Osteoblast (primary cell): Measurements from ENCODE around the gene UNC13C. TPM values are rescaled to one million over a fixed set of nuclear protein-coding genes. Genes with fewer than 3 reads are reported as not detected.

Experiments used
- DNase-seq: peaks from one replicate; pipeline ENCODE4 v3.0.0; 2011; ENCODE audit warnings: low spot score, mixed read lengths; ENCODE audit not compliant: insufficient read length; ENCODE audit errors: missing footprints
- H2AFZ ChIP-seq: 2 replicates; pipeline ENCODE4 v1.6.0; 2011; ENCODE audit warnings: mild to moderate bottlenecking, low read length
- H3K27ac ChIP-seq: 2 replicates; pipeline ENCODE4 v1.5.1; 2011; ENCODE audit warnings: mild to moderate bottlenecking, low read depth, low read length, moderate library complexity
- H3K27me3 ChIP-seq: 2 replicates; pipeline ENCODE4 v1.6.0; 2012; ENCODE audit warnings: mild to moderate bottlenecking, control low read depth, inconsistent platforms, low read length, moderate library complexity; ENCODE audit not compliant: insufficient read depth
- H3K36me3 ChIP-seq: 2 replicates; pipeline ENCODE4 v1.5.1; 2011; ENCODE audit warnings: mild to moderate bottlenecking, low read length, control low read depth, moderate library complexity; ENCODE audit not compliant: insufficient read depth
- H3K4me1 ChIP-seq: 2 replicates; pipeline ENCODE4 v1.5.1; 2011; ENCODE audit warnings: mild to moderate bottlenecking, low read length, control low read depth, moderate library complexity; ENCODE audit not compliant: insufficient read depth
- H3K4me2 ChIP-seq: 2 replicates; pipeline ENCODE4 v1.6.0; 2011; ENCODE audit warnings: mild to moderate bottlenecking, low read length; ENCODE audit not compliant: insufficient read depth
- H3K4me3 ChIP-seq: fragments of 200-600 bp; sonication (generic); 3 replicates; pipeline ENCODE4 v1.5.1; 2012; ENCODE audit warnings: mild to moderate bottlenecking, low read length, inconsistent platforms; ENCODE audit not compliant: insufficient read depth
- H3K79me2 ChIP-seq: 2 replicates; pipeline ENCODE4 v1.6.0; 2012; ENCODE audit warnings: mild to moderate bottlenecking, low read length, control low read depth, inconsistent platforms; ENCODE audit not compliant: insufficient read depth
- H3K9me3 ChIP-seq: 2 replicates; pipeline ENCODE4 v1.5.1; 2011; ENCODE audit warnings: low read depth, low read length, control low read depth
- H4K20me1 ChIP-seq: 2 replicates; pipeline ENCODE4 v1.6.0; 2012; ENCODE audit warnings: mild to moderate bottlenecking, low read length, control low read depth; ENCODE audit not compliant: insufficient read depth
- CTCF ChIP-seq: IDR thresholded peaks from 2 replicates; pipeline ENCODE4 v1.5.1; 2011; ENCODE audit warnings: mild to moderate bottlenecking, low read depth, low read length, moderate library complexity; ENCODE audit errors: extremely low read depth
- total RNA-seq: library from RNA; depleted of rRNA; stranded (reverse); fragments of >200 nt; gene quantifications from 2 replicates; pipeline ENCODE4 v1.2.3, GENCODE V29; 2012

Gene UNC13C
- total RNA-seq, 1 donor = not detected

- no peak overlapping the region for H2AFZ ChIP-seq
- no peaks in the 10 kb centered on the region for H3K27me3 ChIP-seq
- H4K20me1 ChIP-seq = no peaks in the 10 kb centered on the region
- no peaks in the 10 kb centered on the region for H3K4me1 ChIP-seq
- TF ChIP-seq CTCF = no peak
- H3K79me2 ChIP-seq = no peaks in the 10 kb centered on the region
- H3K4me3 ChIP-seq = no peak overlapping the region
- no peak for DNase-seq
- H3K36me3 ChIP-seq = no peaks in the 10 kb centered on the region
- no peak overlapping the region for H3K27ac ChIP-seq
- peaks cover 2% of the 10 kb centered on the region for H3K9me3 ChIP-seq
- H3K4me2 ChIP-seq = no peak overlapping the region
Measured at GRCh38 chr15:54017251-54017650, 39.0 kb downstream of the UNC13C start.

- no peaks in the 10 kb centered on the region for H3K79me2 ChIP-seq
- no peak overlapping the region for H3K27ac ChIP-seq
- H3K4me1 ChIP-seq = no peaks in the 10 kb centered on the region
- H3K9me3 ChIP-seq = peaks cover 2% of the 10 kb centered on the region
- no peak overlapping the region for H3K4me2 ChIP-seq
- DNase-seq = no peak
- no peak overlapping the region for H2AFZ ChIP-seq
- H3K27me3 ChIP-seq = no peaks in the 10 kb centered on the region
- no peaks in the 10 kb centered on the region for H4K20me1 ChIP-seq
- H3K36me3 ChIP-seq = no peaks in the 10 kb centered on the region
- TF ChIP-seq CTCF = no peak
- H3K4me3 ChIP-seq = no peak overlapping the region
Measured at GRCh38 chr15:54017959-54018358, 39.7 kb downstream of the UNC13C start.

GRCh38 chr15:54026258-54026657 lies 48.0 kb downstream of the UNC13C start:
- TF ChIP-seq CTCF = no peak
- no peak for DNase-seq
- H3K4me3 ChIP-seq = no peak overlapping the region

DNA sequence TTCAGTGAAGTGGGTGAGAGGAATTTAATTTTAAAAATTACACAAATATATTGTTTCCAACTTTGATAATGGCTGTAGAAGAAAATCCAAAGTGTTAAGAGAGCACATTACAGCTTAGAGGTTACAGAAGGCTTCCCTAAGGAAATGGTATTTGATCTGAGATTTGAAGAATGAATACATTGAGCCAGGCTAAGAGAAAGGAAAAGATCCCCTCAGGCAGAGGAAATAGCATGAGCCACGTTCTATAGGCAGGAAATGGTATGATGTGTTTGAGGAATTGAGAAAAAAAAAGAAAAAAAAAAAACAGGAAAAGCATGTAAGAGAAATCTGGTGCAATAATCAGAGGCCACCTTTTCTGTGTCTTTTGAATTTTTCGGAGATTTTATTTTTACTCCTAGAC lies 48.6 kb downstream of the UNC13C start:
- Histone ChIP-seq H3K4me3 (no peak overlapping the region), H3K36me3 (no peaks in the 10 kb centered on the region), H4K20me1 (no peaks in the 10 kb centered on the region), H3K27me3 (no peaks in the 10 kb centered on the region), H3K9me3 (peaks cover 2% of the 10 kb centered on the region), H3K79me2 (no peaks in the 10 kb centered on the region), H3K4me1 (no peaks in the 10 kb centered on the region), H3K27ac (no peak overlapping the region), H2AFZ (no peak overlapping the region), H3K4me2 (no peak overlapping the region)
- TF ChIP-seq CTCF = no peak
- DNase-seq = no peak

More at GRCh38 chr15:54026258-54026657, 48.0 kb downstream of the UNC13C start:
- Histone ChIP-seq H3K9me3 (peaks cover 2% of the 10 kb centered on the region), H3K79me2 (no peaks in the 10 kb centered on the region), H3K4me2 (no peak overlapping the region), H3K36me3 (no peaks in the 10 kb centered on the region), H2AFZ (no peak overlapping the region), H4K20me1 (no peaks in the 10 kb centered on the region), H3K27ac (no peak overlapping the region), H3K27me3 (no peaks in the 10 kb centered on the region), H3K4me1 (no peaks in the 10 kb centered on the region)
